Measurements from ENCODE around the gene IGFBP7.

IGFBP7 gene

DNA sequence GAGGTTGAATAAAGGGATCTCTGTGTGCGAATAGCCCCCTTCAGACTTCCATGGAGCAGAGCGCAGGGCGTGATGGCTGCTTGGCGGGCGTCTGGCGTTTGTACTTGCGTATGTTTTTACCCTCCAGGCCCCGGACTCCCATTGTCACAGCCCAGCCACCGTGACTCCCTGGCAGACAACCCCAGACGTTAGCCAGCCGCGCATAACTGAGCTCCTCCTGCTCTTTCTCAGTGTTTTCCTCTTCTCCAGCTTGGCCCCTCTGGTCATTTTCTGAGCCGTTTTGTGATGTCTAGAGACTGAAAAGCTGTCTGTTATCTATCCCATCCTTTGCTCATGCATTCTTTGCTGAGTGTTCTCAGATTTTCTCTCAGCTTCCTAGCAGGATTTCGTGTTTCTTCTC lies 54.3 kb downstream of the IGFBP7 start:
- H2AFZ ChIP-seq (ENCODE audit: insufficient read depth, low read length, poor library complexity) = no peak overlapping the region

DNA sequence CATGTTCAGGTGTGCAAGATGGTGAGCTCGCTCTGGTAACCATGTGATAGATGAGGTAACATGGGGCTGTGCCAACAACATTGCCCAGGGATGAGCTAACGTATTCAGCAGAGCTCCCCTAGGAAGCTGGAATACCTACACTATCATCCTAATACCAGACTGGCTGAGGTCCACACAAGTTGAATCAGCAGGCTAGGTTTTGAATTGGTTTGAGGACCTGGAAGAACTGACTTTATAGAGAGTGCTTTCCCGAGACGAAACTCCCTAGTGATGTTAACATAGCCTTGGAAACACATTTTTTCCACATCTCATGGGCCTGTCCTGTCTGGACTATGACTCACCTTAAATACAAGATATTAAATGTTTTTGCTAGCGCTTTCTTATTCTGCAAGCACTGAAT lies 56.7 kb downstream of the IGFBP7 start:
- no peaks in the 10 kb centered on the region for H3K27me3 ChIP-seq (ENCODE audit: insufficient read depth, low read length)
- peak overlapping the region; percentile 33 for H4K91ac ChIP-seq (ENCODE audit: low read depth, low read length)
- peak overlapping the region; percentile 5 for H4K8ac ChIP-seq (ENCODE audit: low read depth, low read length)
- H3K4me1 ChIP-seq (ENCODE audit: control insufficient read depth in 1 of 2, insufficient read depth in 2 of 2, low read length in 2 of 2) = peaks cover 21 to 23% of the 10 kb centered on the region in 2 experiments
- H3K9me3 ChIP-seq (ENCODE audit: insufficient read depth, low read depth, low read length) = no peaks in the 10 kb centered on the region
- H3K9ac ChIP-seq (ENCODE audit: low read length) = no peak overlapping the region
- no peak overlapping the region for H3K4ac ChIP-seq (ENCODE audit: low read depth, low read length)
- H3K23ac ChIP-seq (ENCODE audit: low read length) = no peak overlapping the region
- no peak overlapping the region for H3K4me2 ChIP-seq (ENCODE audit: low read length)
- peaks cover 15% of the 10 kb centered on the region for H3K79me2 ChIP-seq (ENCODE audit: control insufficient read depth, insufficient read depth, low read length, poor library complexity)
- peak overlapping the region; percentile 3 for H2BK120ac ChIP-seq (ENCODE audit: insufficient read depth, low read length, poor library complexity)
- H2BK5ac ChIP-seq (ENCODE audit: low read depth, low read length, poor library complexity) = peak overlapping the region; percentile 0
- peak overlapping the region; percentile 19 for H3K14ac ChIP-seq (ENCODE audit: low read length)
- H3K4me3 ChIP-seq (ENCODE audit: low read depth, low read length) = no peak overlapping the region
- H3K79me1 ChIP-seq (ENCODE audit: low read length) = peaks cover 50% of the 10 kb centered on the region
- no peak for DNase-seq
- no CpG with 5 or more reads among the region's 5 CpGs for WGBS (ENCODE audit: extremely low coverage, insufficient coverage, insufficient read length)
- H2BK12ac ChIP-seq (ENCODE audit: low read length) = peak overlapping the region; percentile 7
- H4K12ac ChIP-seq (ENCODE audit: low read depth, low read length) = no peak overlapping the region
- no peak overlapping the region for H2AFZ ChIP-seq (ENCODE audit: insufficient read depth, low read length, poor library complexity)
- peaks cover 10 to 15% of the 10 kb centered on the region in 2 experiments for H3K36me3 ChIP-seq (ENCODE audit: control insufficient read depth in 1 of 2, insufficient read depth in 2 of 2, low read length in 2 of 2)
- H2AK5ac ChIP-seq (ENCODE audit: low read length) = peak overlapping the region; percentile 1
- H3K27ac ChIP-seq (ENCODE audit: low read depth, low read length) = no peak overlapping the region
- peak overlapping the region; percentile 1 for H3K18ac ChIP-seq (ENCODE audit: low read length)

More for the DNA sequence above, 54.3 kb downstream of the IGFBP7 start:
- Histone ChIP-seq H3K9ac (ENCODE audit: low read length) (no peak overlapping the region), H3K9me3 (ENCODE audit: insufficient read depth, low read depth, low read length) (no peaks in the 10 kb centered on the region), H4K91ac (ENCODE audit: low read depth, low read length) (peak overlapping the region; percentile 97), H3K36me3 (ENCODE audit: control insufficient read depth in 1 of 2, insufficient read depth in 2 of 2, low read length in 2 of 2) (peaks cover 8 to 14% of the 10 kb centered on the region in 2 experiments), H3K27me3 (ENCODE audit: insufficient read depth, low read length) (no peaks in the 10 kb centered on the region), H3K27ac (ENCODE audit: low read depth, low read length) (peak overlapping the region; percentile 100), H2AK5ac (ENCODE audit: low read length) (no peak overlapping the region), H4K8ac (ENCODE audit: low read depth, low read length) (no peak overlapping the region), H3K79me2 (ENCODE audit: control insufficient read depth, insufficient read depth, low read length, poor library complexity) (peaks cover 15% of the 10 kb centered on the region), H3K4ac (ENCODE audit: low read depth, low read length) (no peak overlapping the region), H2BK5ac (ENCODE audit: low read depth, low read length, poor library complexity) (peak overlapping the region; percentile 89), H3K4me1 (ENCODE audit: control insufficient read depth in 1 of 2, insufficient read depth in 2 of 2, low read length in 2 of 2) (peaks cover 21 to 23% of the 10 kb centered on the region in 2 experiments), H3K4me2 (ENCODE audit: low read length) (no peak overlapping the region), H3K18ac (ENCODE audit: low read length) (no peak overlapping the region), H3K14ac (ENCODE audit: low read length) (no peak overlapping the region), H3K4me3 (ENCODE audit: low read depth, low read length) (no peak overlapping the region), H4K12ac (ENCODE audit: low read depth, low read length) (no peak overlapping the region), H3K79me1 (ENCODE audit: low read length) (peaks cover 57% of the 10 kb centered on the region), H2BK12ac (ENCODE audit: low read length) (no peak overlapping the region), H3K23ac (ENCODE audit: low read length) (no peak overlapping the region), H2BK120ac (ENCODE audit: insufficient read depth, low read length, poor library complexity) (peak overlapping the region; percentile 84)
- WGBS (ENCODE audit: extremely low coverage, insufficient coverage, insufficient read length) = no CpG with 5 or more reads among the region's 14 CpGs
- DNase-seq = no peak

DNA sequence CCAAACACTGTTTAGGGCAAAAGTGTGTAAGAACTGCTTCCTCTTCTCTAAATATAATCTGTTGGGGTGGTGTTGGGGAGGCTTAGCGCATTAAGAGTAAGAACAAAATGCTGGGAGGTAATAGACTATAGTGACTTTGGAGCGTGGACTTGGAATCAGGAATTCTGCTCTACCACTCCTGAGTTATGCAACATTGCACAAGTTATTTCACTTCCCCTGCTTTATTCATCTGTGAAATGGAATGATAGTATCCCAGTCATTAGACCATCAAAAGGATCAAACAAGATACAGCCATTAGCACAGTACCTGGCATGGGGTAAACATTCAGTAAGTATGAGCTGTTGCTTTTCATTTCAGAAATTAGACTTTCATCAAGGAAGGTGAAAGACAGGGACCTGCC lies 58.7 kb downstream of the IGFBP7 start:
- peak in 1 of 2 donors; percentile 15 for DNase-seq
- Histone ChIP-seq H4K12ac (ENCODE audit: low read depth, low read length) (no peak overlapping the region), H3K4me3 (ENCODE audit: low read depth, low read length) (no peak overlapping the region), H3K27ac (ENCODE audit: low read depth, low read length) (no peak overlapping the region), H4K91ac (ENCODE audit: low read depth, low read length) (peak overlapping the region; percentile 46), H3K27me3 (ENCODE audit: insufficient read depth, low read length) (no peaks in the 10 kb centered on the region), H3K4ac (ENCODE audit: low read depth, low read length) (peak overlapping the region; percentile 22), H4K8ac (ENCODE audit: low read depth, low read length) (no peak overlapping the region), H3K23ac (ENCODE audit: low read length) (no peak overlapping the region), H2BK120ac (ENCODE audit: insufficient read depth, low read length, poor library complexity) (peak overlapping the region; percentile 3), H3K14ac (ENCODE audit: low read length) (no peak overlapping the region), H2BK5ac (ENCODE audit: low read depth, low read length, poor library complexity) (no peak overlapping the region), H2AFZ (ENCODE audit: insufficient read depth, low read length, poor library complexity) (no peak overlapping the region), H3K9me3 (ENCODE audit: insufficient read depth, low read depth, low read length) (peaks cover 4% of the 10 kb centered on the region), H3K36me3 (ENCODE audit: control insufficient read depth in 1 of 2, insufficient read depth in 2 of 2, low read length in 2 of 2) (peaks cover 16 to 20% of the 10 kb centered on the region in 2 experiments), H3K79me1 (ENCODE audit: low read length) (peaks cover 43% of the 10 kb centered on the region), H3K79me2 (ENCODE audit: control insufficient read depth, insufficient read depth, low read length, poor library complexity) (peaks cover 12% of the 10 kb centered on the region), H2BK12ac (ENCODE audit: low read length) (no peak overlapping the region), H2AK5ac (ENCODE audit: low read length) (peak overlapping the region; percentile 31), H3K4me1 (ENCODE audit: control insufficient read depth in 1 of 2, insufficient read depth in 2 of 2, low read length in 2 of 2) (peaks cover 15 to 18% of the 10 kb centered on the region in 2 experiments), H3K9ac (ENCODE audit: low read length) (no peak overlapping the region), H3K4me2 (ENCODE audit: low read length) (no peak overlapping the region), H3K18ac (ENCODE audit: low read length) (no peak overlapping the region)
- no CpG with 5 or more reads among the region's 2 CpGs for WGBS (ENCODE audit: extremely low coverage, insufficient coverage, insufficient read length)

DNA sequence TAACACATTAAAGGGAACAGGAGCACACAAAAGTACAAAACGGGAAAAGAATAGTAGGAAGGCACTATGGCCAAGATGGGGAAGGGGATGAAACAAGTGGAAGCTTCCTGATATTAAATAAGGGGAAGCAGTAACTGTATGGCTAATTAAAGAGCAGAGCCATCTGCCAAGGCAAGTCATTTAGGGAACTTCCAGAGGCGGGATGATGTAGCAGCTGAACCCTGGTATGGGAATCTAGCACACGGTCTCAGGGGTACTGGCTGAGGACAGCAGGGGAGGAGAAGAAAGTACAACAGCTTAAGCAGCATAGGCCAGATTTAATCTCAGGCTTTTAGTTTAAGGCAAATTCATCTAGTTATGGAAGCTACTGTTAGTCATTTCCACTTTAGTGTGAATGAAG lies 59.1 kb downstream of the IGFBP7 start:
- Histone ChIP-seq H2BK5ac (ENCODE audit: low read depth, low read length, poor library complexity) (no peak overlapping the region), H3K4ac (ENCODE audit: low read depth, low read length) (no peak overlapping the region), H3K14ac (ENCODE audit: low read length) (no peak overlapping the region), H3K4me3 (ENCODE audit: low read depth, low read length) (no peak overlapping the region), H3K9ac (ENCODE audit: low read length) (no peak overlapping the region), H2BK12ac (ENCODE audit: low read length) (peak overlapping the region; percentile 10), H4K12ac (ENCODE audit: low read depth, low read length) (no peak overlapping the region), H2BK120ac (ENCODE audit: insufficient read depth, low read length, poor library complexity) (no peak overlapping the region), H3K36me3 (ENCODE audit: control insufficient read depth in 1 of 2, insufficient read depth in 2 of 2, low read length in 2 of 2) (peaks cover 16 to 20% of the 10 kb centered on the region in 2 experiments), H4K91ac (ENCODE audit: low read depth, low read length) (no peak overlapping the region), H3K9me3 (ENCODE audit: insufficient read depth, low read depth, low read length) (peaks cover 4% of the 10 kb centered on the region), H3K18ac (ENCODE audit: low read length) (no peak overlapping the region), H3K4me1 (ENCODE audit: control insufficient read depth in 1 of 2, insufficient read depth in 2 of 2, low read length in 2 of 2) (peaks cover 13 to 14% of the 10 kb centered on the region in 2 experiments), H4K8ac (ENCODE audit: low read depth, low read length) (no peak overlapping the region), H3K27ac (ENCODE audit: low read depth, low read length) (no peak overlapping the region), H2AK5ac (ENCODE audit: low read length) (no peak overlapping the region), H3K27me3 (ENCODE audit: insufficient read depth, low read length) (no peaks in the 10 kb centered on the region), H3K79me1 (ENCODE audit: low read length) (peaks cover 39% of the 10 kb centered on the region), H3K4me2 (ENCODE audit: low read length) (no peak overlapping the region), H2AFZ (ENCODE audit: insufficient read depth, low read length, poor library complexity) (no peak overlapping the region), H3K23ac (ENCODE audit: low read length) (no peak overlapping the region), H3K79me2 (ENCODE audit: control insufficient read depth, insufficient read depth, low read length, poor library complexity) (peaks cover 9% of the 10 kb centered on the region)
- DNase-seq = peak in 1 of 2 donors; percentile 16
- no CpG with 5 or more reads among the region's 3 CpGs for WGBS (ENCODE audit: extremely low coverage, insufficient coverage, insufficient read length)

Data from trophoblast cell (in vitro differentiated cells and primary cell).